Astrocyte of the cerebellum (primary cell): ENCODE results near the gene CCDC83.
A peak's percentile ranks its signal among the peaks of the same experiment; 100 is the strongest.

Experiments used
- DNase-seq: peaks from one replicate; pipeline ENCODE4 v3.0.0-alpha.2; 2011; ENCODE audit warnings: low read depth
- H3K4me3 ChIP-seq: 2 replicates; pipeline ENCODE4 v1.5.1; 2011; ENCODE audit warnings: mild to moderate bottlenecking, low read depth, low read length, moderate library complexity
- in situ Hi-C: cut with HindIII; loops from 2 replicates; pipeline ENCODE4 v1.10.0; 2017; ENCODE audit warnings: low sequenced_read_pairs
- TF ChIP-seq, protein P1 (sequence below): IDR thresholded peaks from 2 replicates; pipeline ENCODE4 v1.5.1; 2012; ENCODE audit warnings: low read length, low read depth, moderate library complexity, mild to moderate bottlenecking; ENCODE audit errors: missing control alignments

Gene CCDC83

DNA sequence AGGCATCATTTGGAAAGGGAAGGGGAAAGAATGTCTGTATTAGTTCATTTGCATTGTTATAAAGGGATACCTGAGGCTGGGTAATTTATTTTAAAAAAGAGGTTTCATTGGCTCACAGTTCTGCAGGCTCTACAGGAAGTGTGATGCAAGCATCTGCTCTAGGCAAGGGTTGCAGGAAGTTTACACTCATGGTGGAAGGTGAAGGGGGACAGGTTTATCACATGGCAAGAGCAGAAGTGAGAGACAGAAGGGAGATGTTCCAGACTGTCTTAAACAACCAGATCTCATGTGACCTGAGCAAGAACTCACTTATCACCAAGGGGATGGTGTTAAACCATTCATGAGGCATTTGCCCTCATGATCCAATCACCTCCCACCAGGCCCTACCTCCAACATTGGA, 90.6 kb downstream of the CCDC83 start:
- TF ChIP-seq, protein P1, sequence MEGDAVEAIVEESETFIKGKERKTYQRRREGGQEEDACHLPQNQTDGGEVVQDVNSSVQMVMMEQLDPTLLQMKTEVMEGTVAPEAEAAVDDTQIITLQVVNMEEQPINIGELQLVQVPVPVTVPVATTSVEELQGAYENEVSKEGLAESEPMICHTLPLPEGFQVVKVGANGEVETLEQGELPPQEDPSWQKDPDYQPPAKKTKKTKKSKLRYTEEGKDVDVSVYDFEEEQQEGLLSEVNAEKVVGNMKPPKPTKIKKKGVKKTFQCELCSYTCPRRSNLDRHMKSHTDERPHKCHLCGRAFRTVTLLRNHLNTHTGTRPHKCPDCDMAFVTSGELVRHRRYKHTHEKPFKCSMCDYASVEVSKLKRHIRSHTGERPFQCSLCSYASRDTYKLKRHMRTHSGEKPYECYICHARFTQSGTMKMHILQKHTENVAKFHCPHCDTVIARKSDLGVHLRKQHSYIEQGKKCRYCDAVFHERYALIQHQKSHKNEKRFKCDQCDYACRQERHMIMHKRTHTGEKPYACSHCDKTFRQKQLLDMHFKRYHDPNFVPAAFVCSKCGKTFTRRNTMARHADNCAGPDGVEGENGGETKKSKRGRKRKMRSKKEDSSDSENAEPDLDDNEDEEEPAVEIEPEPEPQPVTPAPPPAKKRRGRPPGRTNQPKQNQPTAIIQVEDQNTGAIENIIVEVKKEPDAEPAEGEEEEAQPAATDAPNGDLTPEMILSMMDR, result no peak
- H3K4me3 ChIP-seq, result no peak overlapping the region
- in situ Hi-C loops, result no loop called here
- DNase-seq, result no peak

GRCh38 chr11:85946221-85946620, 91.0 kb downstream of the CCDC83 start:
- TF ChIP-seq, protein P1, result no peak
- H3K4me3 ChIP-seq, result no peak overlapping the region
- DNase-seq, result no peak
- in situ Hi-C loops, result no loop called here

- TF ChIP-seq, protein P1, result no peak
- no peak overlapping the region for H3K4me3 ChIP-seq
- in situ Hi-C loops, result no loop called here
- peak; percentile 69 for DNase-seq
Observed at GRCh38 chr11:85947431-85948272, 92.5 kb downstream of the CCDC83 start.

DNA sequence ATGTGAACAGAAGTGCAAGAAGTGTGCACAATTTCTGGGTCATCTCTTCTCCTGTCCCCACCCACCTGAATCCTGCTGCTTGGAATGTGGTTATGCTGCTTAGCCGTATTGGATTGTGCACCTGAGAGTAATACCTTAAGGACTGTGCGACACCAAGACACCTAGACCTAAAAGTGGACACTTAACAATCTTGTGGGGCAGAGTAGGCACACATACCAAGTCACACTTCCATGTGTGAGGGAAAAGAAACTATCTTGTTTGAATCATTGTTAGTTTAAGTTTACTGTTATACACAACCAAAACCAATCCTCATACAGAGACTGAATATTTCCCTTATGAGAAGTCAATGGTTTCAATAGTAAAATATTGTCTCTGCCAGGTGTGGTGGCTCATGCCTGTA, 93.7 kb downstream of the CCDC83 start:
- no peak for DNase-seq
- in situ Hi-C loops, result no loop called here
- H3K4me3 ChIP-seq, result no peak overlapping the region
- TF ChIP-seq, protein P1, result no peak

- no peak for DNase-seq
- no peak overlapping the region for H3K4me3 ChIP-seq
- in situ Hi-C loops, result loop anchor here (5.0 kb wide), 1 partner anchor 43 kb away; no protein-coding TSS in a partner anchor
Observed at GRCh38 chr11:85949798-85950197, 94.6 kb downstream of the CCDC83 start.

DNA sequence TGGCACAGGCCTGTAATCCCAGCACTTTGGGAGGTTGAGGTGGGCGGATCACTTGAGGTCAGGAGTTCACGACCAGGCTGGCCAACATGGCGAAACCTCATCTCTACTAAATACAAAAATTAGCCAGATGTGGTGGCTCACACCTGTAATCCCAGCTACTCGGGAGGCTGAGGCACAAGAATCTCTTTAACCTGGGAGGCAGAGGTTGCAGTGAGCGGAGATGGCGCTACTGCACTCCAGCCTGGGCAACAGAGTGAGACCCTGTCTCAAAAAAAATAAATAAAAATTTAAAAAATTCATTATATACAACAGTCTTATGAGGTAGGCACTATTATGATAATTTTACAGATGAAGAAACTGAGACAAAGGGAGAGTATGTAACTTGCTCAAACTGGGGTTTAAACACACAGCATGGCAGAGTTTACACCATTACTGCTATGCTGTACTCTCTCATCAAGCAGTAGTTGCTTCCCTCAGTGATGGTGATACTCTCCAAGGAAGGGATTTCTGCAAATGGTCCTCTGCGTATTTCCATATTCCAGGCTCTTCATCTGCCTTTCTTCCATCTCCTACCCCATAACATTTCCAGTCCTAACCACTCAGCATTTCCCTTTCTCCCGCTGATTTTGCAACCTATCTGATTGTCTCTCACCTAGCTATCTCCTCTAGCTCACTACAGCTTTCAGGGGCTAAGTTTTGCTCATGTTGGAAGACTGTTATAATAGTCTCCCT, 95.3 kb downstream of the CCDC83 start:
- TF ChIP-seq, protein P1, result no peak
- in situ Hi-C loops, result loop anchor here (5.0 kb wide), 1 partner anchor 42 kb away; no protein-coding TSS in a partner anchor
- no peak overlapping the region for H3K4me3 ChIP-seq
- no peak for DNase-seq

More at GRCh38 chr11:85949798-85950197, 94.6 kb downstream of the CCDC83 start:
- TF ChIP-seq, protein P1, result no peak
